ENCODE results near the gene SEC16A.

SEC16A gene

GRCh38 chr9:136472640-136473353 lies 10.0 kb downstream of the SEC16A start:
- Mint-ChIP-seq H3K4me1 (ENCODE audit: low read depth) (peaks cover 5% of the 10 kb centered on the region), H3K36me3 (ENCODE audit: low read depth) (peaks cover 99% of the 10 kb centered on the region), H3K9me3 (no peaks in the 10 kb centered on the region), H3K27me3 (no peaks in the 10 kb centered on the region), H3K27ac (peak overlapping the region; percentile 15), H3K4me3 (no peak overlapping the region)
- no peak for DNase-seq

GRCh38 chr9:136471802-136472487 lies 10.9 kb downstream of the SEC16A start:
- Mint-ChIP-seq H3K27me3 (no peaks in the 10 kb centered on the region), H3K4me1 (ENCODE audit: low read depth) (peaks cover 3% of the 10 kb centered on the region), H3K9me3 (no peaks in the 10 kb centered on the region), H3K4me3 (no peak overlapping the region), H3K27ac (no peak overlapping the region), H3K36me3 (ENCODE audit: low read depth) (peaks cover 99% of the 10 kb centered on the region)
- no peak for DNase-seq

- no peak for DNase-seq
- no peaks in the 10 kb centered on the region for H3K9me3 Mint-ChIP-seq
- peaks cover 3% of the 10 kb centered on the region for H3K4me1 Mint-ChIP-seq (ENCODE audit: low read depth)
- peaks cover 99% of the 10 kb centered on the region for H3K36me3 Mint-ChIP-seq (ENCODE audit: low read depth)
- H3K27me3 Mint-ChIP-seq: no peaks in the 10 kb centered on the region
- no peak overlapping the region for H3K27ac Mint-ChIP-seq
- no peak overlapping the region for H3K4me3 Mint-ChIP-seq
Observed at GRCh38 chr9:136470792-136471469, 11.9 kb downstream of the SEC16A start.

DNA sequence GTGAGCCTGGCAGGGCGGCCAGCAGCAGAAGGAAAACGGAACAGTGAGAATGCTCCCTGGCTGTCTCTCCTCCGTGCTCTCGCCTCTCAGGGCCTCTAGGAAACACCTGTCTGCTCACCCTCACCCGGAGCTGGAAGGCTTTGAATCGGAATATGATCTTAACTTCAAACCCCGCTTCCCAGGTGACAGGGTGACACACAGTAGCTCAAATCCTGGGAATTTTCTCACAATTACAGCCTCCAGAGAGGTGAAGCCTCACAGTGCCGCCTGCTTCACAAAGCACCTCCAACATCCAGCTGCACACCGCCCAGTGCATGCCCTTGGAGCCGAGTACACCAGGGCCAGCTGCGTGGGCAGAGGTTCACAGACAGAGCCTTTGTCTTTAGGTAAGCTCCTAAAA lies 12.5 kb downstream of the SEC16A start:
- Mint-ChIP-seq H3K4me1 (ENCODE audit: low read depth) (peaks cover 3% of the 10 kb centered on the region), H3K36me3 (ENCODE audit: low read depth) (peaks cover 99% of the 10 kb centered on the region)

GRCh38 chr9:136467766-136468165 lies 15.1 kb downstream of the SEC16A start:
- H3K36me3 Mint-ChIP-seq (ENCODE audit: low read depth): peaks cover 99% of the 10 kb centered on the region
- no peak overlapping the region for H3K4me3 Mint-ChIP-seq

More for the DNA sequence above, 12.5 kb downstream of the SEC16A start:
- DNase-seq: no peak
- Mint-ChIP-seq H3K27ac (no peak overlapping the region), H3K27me3 (no peaks in the 10 kb centered on the region), H3K4me3 (no peak overlapping the region), H3K9me3 (no peaks in the 10 kb centered on the region)

DNA sequence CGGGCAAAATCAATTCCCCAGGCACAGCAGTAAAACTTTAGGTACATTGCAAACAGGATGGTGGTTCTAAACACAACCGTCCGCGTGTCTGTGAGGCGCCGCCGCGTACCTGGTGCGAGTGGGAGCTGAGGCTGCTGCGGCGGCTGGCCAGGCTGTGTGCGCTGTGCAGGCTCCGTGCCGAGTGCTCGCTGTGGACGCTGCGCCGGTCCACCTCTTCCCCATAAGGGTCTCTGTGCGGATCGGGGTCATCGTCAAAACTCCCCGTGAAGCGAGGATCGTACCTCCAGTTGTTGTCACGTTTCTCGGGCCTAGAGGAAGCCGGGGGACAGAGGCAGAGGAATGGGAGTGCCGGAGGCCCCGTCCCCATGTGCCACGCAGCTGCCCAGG lies 16.7 kb downstream of the SEC16A start:
- no peak overlapping the region for H3K4me3 Mint-ChIP-seq
- no peak overlapping the region for H3K27ac Mint-ChIP-seq
- H3K4me1 Mint-ChIP-seq (ENCODE audit: low read depth): no peaks in the 10 kb centered on the region
- no peaks in the 10 kb centered on the region for H3K27me3 Mint-ChIP-seq
- no peaks in the 10 kb centered on the region for H3K9me3 Mint-ChIP-seq
- peaks cover 98% of the 10 kb centered on the region for H3K36me3 Mint-ChIP-seq (ENCODE audit: low read depth)
- no peak for DNase-seq

More at GRCh38 chr9:136467766-136468165, 15.1 kb downstream of the SEC16A start:
- Mint-ChIP-seq H3K4me1 (ENCODE audit: low read depth) (no peaks in the 10 kb centered on the region), H3K27me3 (no peaks in the 10 kb centered on the region), H3K27ac (no peak overlapping the region), H3K9me3 (no peaks in the 10 kb centered on the region)
- DNase-seq: no peak

DNA sequence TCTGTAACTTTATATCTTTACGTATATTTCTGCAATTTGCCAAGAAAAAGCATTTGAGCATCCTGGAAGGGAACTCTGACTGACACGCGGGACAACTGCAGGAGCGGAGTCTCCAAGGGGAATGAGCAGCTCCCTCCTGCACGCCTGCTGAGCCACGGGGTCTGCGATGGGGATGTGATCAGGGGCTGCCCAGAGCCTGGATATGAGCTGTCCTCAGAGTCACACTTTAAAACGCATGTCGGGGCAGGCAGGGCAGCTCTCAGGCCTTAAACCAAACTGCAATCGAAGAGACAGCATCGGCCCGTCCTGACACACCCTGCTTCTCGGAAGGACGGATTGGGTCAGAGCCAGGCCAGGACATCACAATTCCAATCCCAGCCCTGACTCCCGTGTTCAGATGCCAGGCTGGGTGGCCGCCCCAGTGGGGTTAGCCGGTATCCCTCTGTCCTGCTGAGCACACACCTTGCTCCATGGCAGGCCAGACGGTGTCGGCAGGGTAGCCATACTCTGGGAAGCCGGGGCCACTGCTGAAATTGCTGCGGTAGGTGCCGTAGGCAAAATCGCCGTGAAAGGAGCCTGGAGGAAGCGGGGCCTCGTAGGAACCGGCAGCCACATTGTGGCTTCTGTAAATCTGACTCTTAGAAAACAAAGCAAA lies 17.2 kb downstream of the SEC16A start:
- H3K27me3 Mint-ChIP-seq: no peaks in the 10 kb centered on the region
- DNase-seq: no peak
- H3K4me1 Mint-ChIP-seq (ENCODE audit: low read depth): no peaks in the 10 kb centered on the region
- no peak overlapping the region for H3K4me3 Mint-ChIP-seq
- no peaks in the 10 kb centered on the region for H3K9me3 Mint-ChIP-seq
- H3K27ac Mint-ChIP-seq: no peak overlapping the region
- peaks cover 98% of the 10 kb centered on the region for H3K36me3 Mint-ChIP-seq (ENCODE audit: low read depth)

DNA sequence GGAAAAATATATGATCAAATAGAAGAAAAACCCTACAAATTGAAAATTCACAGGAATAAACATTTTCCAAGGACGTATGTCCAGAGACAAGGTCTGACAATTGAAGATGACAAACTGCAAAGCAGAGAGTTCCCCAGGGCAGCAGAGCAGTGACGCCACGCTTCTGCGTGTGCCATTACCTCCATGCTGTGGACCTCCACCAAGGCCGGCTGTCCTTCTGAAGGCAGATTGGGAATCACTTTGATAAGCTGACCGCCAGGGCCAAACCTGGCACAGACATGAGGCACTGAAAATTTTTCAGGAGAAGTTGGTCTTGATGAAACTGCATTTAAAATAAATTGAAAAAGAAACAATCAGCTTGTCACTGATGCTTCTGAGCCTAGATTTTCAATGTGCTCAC lies 18.6 kb downstream of the SEC16A start:
- no peaks in the 10 kb centered on the region for H3K4me1 Mint-ChIP-seq (ENCODE audit: low read depth)
- DNase-seq: no peak
- H3K4me3 Mint-ChIP-seq: no peak overlapping the region
- H3K27me3 Mint-ChIP-seq: no peaks in the 10 kb centered on the region
- H3K36me3 Mint-ChIP-seq (ENCODE audit: low read depth): peaks cover 94% of the 10 kb centered on the region
- no peaks in the 10 kb centered on the region for H3K9me3 Mint-ChIP-seq
- no peak overlapping the region for H3K27ac Mint-ChIP-seq

DNA sequence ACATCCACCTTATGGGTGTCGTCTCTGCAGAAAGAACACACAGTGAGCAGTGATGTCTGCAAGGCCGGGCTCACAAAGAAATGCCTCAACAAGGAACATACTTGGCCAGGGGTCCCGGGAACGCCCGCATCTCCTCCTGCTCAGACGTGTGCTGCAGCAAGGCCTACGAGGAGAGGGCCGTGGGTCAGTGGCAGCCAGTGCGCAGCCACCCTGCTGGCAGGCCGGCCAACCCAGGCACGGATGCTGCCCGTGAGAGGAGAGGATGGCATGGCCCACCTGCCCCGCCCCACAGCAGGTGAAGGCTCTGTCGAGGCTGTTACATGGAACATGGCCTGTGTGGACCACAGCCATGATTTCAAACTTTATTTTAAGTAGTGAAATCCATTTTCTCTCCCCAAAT lies 19.3 kb downstream of the SEC16A start:
- DNase-seq: no peak
- H3K27me3 Mint-ChIP-seq: no peaks in the 10 kb centered on the region
- H3K9me3 Mint-ChIP-seq: no peaks in the 10 kb centered on the region
- no peak overlapping the region for H3K4me3 Mint-ChIP-seq
- no peaks in the 10 kb centered on the region for H3K4me1 Mint-ChIP-seq (ENCODE audit: low read depth)
- H3K36me3 Mint-ChIP-seq (ENCODE audit: low read depth): peaks cover 94% of the 10 kb centered on the region
- no peak overlapping the region for H3K27ac Mint-ChIP-seq

- H3K36me3 Mint-ChIP-seq (ENCODE audit: low read depth): peaks cover 96% of the 10 kb centered on the region
- no peak overlapping the region for H3K4me3 Mint-ChIP-seq
- no peak overlapping the region for H3K27ac Mint-ChIP-seq
- H3K9me3 Mint-ChIP-seq: no peaks in the 10 kb centered on the region
- no peak for DNase-seq
- H3K4me1 Mint-ChIP-seq (ENCODE audit: low read depth): no peaks in the 10 kb centered on the region
- H3K27me3 Mint-ChIP-seq: no peaks in the 10 kb centered on the region
Observed at GRCh38 chr9:136462664-136463063, 20.2 kb downstream of the SEC16A start.

- no peak for DNase-seq
- Mint-ChIP-seq H3K36me3 (ENCODE audit: low read depth) (peaks cover 96% of the 10 kb centered on the region), H3K4me1 (ENCODE audit: low read depth) (no peaks in the 10 kb centered on the region), H3K27me3 (no peaks in the 10 kb centered on the region), H3K4me3 (no peak overlapping the region), H3K9me3 (no peaks in the 10 kb centered on the region), H3K27ac (no peak overlapping the region)
Observed at GRCh38 chr9:136460772-136461325, 22.0 kb downstream of the SEC16A start.

DNA sequence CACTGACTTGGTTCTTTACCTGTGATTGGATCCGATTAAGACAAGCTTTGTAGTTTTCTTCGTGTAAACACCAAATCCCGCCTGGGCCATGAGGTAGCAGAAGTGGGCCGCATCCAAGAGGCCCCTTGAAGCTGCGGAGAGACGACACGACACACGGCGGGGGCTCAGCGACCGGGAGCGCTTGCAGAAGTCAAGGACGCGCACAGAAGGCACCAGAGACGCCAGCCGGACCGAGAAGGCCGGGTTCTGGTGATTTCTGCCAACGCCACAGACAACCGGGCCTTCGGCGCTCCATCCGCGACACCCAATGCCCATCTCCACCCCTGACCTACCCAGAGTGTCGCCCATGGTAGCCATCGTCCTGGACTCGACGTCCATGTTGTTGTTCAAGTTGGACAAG lies 23.4 kb downstream of the SEC16A start:
- Mint-ChIP-seq H3K9me3 (no peaks in the 10 kb centered on the region), H3K4me3 (no peak overlapping the region), H3K27ac (no peak overlapping the region), H3K36me3 (ENCODE audit: low read depth) (peaks cover 96% of the 10 kb centered on the region), H3K27me3 (no peaks in the 10 kb centered on the region), H3K4me1 (ENCODE audit: low read depth) (no peaks in the 10 kb centered on the region)
- DNase-seq: no peak

DNA sequence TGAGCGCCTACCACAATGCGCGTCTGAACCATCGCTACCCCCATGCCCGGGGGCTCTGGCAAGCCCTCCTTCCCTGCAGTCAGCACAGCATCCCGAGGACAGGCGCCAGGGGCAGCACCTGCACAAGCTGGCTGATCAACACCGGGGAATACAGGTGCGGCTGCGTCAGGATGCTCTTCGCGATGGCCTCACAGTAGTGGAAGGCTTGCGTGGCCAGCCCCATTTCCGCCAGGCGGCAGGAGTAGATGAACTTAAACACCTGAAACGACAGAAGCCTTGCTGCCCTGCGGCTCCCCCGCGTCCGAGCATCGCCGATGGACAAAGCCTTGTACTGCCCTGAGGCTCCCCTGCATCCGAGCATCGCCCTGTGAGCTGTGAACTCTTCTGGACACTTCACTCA lies 25.5 kb downstream of the SEC16A start:
- no peak for DNase-seq
- H3K9me3 Mint-ChIP-seq: no peaks in the 10 kb centered on the region
- H3K4me3 Mint-ChIP-seq: no peak overlapping the region
- no peaks in the 10 kb centered on the region for H3K4me1 Mint-ChIP-seq (ENCODE audit: low read depth)
- H3K27me3 Mint-ChIP-seq: no peaks in the 10 kb centered on the region
- peaks cover 96% of the 10 kb centered on the region for H3K36me3 Mint-ChIP-seq (ENCODE audit: low read depth)
- H3K27ac Mint-ChIP-seq: no peak overlapping the region

DNA sequence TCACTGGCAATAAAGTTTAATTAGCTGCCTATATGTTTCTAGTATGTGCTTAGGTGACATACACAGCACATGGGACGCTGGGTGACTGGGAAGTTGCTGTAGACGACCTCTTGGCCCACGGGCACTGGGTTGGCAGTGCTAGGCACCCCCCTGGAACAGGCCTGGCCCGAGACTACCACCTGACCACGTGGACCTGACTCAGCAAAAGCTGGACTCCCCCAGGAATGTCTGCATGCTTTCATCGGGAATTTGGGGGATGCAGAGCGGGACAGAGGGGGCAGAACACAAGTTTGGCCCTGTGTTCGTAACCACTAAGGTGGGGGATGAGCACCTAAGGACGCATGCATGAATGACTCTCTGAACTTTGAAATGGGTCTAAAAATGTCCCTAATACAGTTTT lies 26.6 kb downstream of the SEC16A start:
- Mint-ChIP-seq H3K9me3 (no peaks in the 10 kb centered on the region), H3K4me1 (ENCODE audit: low read depth) (no peaks in the 10 kb centered on the region), H3K4me3 (no peak overlapping the region), H3K36me3 (ENCODE audit: low read depth) (peaks cover 96% of the 10 kb centered on the region), H3K27me3 (no peaks in the 10 kb centered on the region), H3K27ac (peak overlapping the region; percentile 59)
- DNase-seq: no peak
